HCEC 1CT (cell line): ENCODE data around the gene INCA1.
A peak's percentile ranks its signal among the peaks of the same experiment; 100 is the strongest.

Source experiments
- DNase-seq: peaks from one replicate; pipeline ENCODE4 v3.0.0-alpha.2; 2017

Gene INCA1

GRCh38 chr17:4969551-4970173 is 27.7 kb downstream of the INCA1 start:
- peak; percentile 34 for DNase-seq

GRCh38 chr17:4969047-4969550 is 28.2 kb downstream of the INCA1 start:
- DNase-seq = peak; percentile 96

GRCh38 chr17:4968486-4969046 is 28.8 kb downstream of the INCA1 start:
- peak; percentile 22 for DNase-seq

GRCh38 chr17:4967539-4968485 is 29.5 kb downstream of the INCA1 start, which contains the start of gene SPAG7:
SPAG7 (minus strand) TSS chr17:4967817; CDS start chr17:4967804, 13 bp downstream.
- DNase-seq = peak; percentile 95

GRCh38 chr17:4966844-4967538 is 30.3 kb downstream of the INCA1 start:
- peak; percentile 100 for DNase-seq

GRCh38 chr17:4965311-4965986 is 31.9 kb downstream of the INCA1 start:
- DNase-seq = no peak

- no peak for DNase-seq
Measured at GRCh38 chr17:4960279-4960922, 36.9 kb downstream of the INCA1 start.

- DNase-seq = no peak
Measured at GRCh38 chr17:4959261-4959965, 37.9 kb downstream of the INCA1 start.

GRCh38 chr17:4958102-4958501 is 39.2 kb downstream of the INCA1 start:
- no peak for DNase-seq

- DNase-seq = peak; percentile 18
Measured at GRCh38 chr17:4956493-4957061, 40.7 kb downstream of the INCA1 start.

GRCh38 chr17:4955091-4955490 is 42.2 kb downstream of the INCA1 start:
- no peak for DNase-seq

- DNase-seq = peak; percentile 59
Measured at GRCh38 chr17:4953451-4953961, 43.8 kb downstream of the INCA1 start.

- no peak for DNase-seq
Measured at GRCh38 chr17:4951486-4951885, 45.8 kb downstream of the INCA1 start.

GRCh38 chr17:4950746-4951204 is 46.5 kb downstream of the INCA1 start, which contains the start of gene ENO3:
ENO3 (plus strand) TSS chr17:4951119; CDS start chr17:4951830, 711 bp downstream.
- DNase-seq = no peak

- DNase-seq = peak; percentile 60
Measured at GRCh38 chr17:4950075-4950745, 47.1 kb downstream of the INCA1 start.

GRCh38 chr17:4949321-4950074 is 47.8 kb downstream of the INCA1 start:
- peak; percentile 65 for DNase-seq

- DNase-seq = peak; percentile 92
Measured at GRCh38 chr17:4948931-4949320, 48.4 kb downstream of the INCA1 start.

GRCh38 chr17:4948166-4948930 is 49.0 kb downstream of the INCA1 start, which contains the start of gene PFN1:
PFN1 (minus strand) TSS chr17:4948530; CDS start chr17:4948394, 136 bp downstream.
- DNase-seq = peak; percentile 93
